Trophoblast cell (in vitro differentiated cells and primary cell): ENCODE measurements around the gene DSTYK.

Experiments
- DNase-seq, 2 donors: peaks; one replicate each; pipeline ENCODE4 v3.0.0-alpha.2; 2016
- H2AFZ ChIP-seq: 2 replicates; pipeline ENCODE4 v1.6.1; 2013; ENCODE audit warnings: low read length, moderate library complexity, mild to moderate bottlenecking; ENCODE audit not compliant: insufficient read depth, poor library complexity
- H2AK5ac ChIP-seq: 2 replicates; pipeline ENCODE4 v1.6.1; 2013; ENCODE audit warnings: mild to moderate bottlenecking, low read length
- H2BK120ac ChIP-seq: 2 replicates; pipeline ENCODE4 v1.6.1; 2013; ENCODE audit warnings: low read length, mild to moderate bottlenecking, moderate library complexity; ENCODE audit not compliant: insufficient read depth, poor library complexity
- H2BK12ac ChIP-seq: 2 replicates; pipeline ENCODE4 v1.6.1; 2013; ENCODE audit warnings: mild to moderate bottlenecking, low read length, moderate library complexity
- H2BK5ac ChIP-seq: 2 replicates; pipeline ENCODE4 v1.6.1; 2013; ENCODE audit warnings: low read length, low read depth, moderate library complexity, mild to moderate bottlenecking; ENCODE audit not compliant: poor library complexity
- H3K14ac ChIP-seq: 2 replicates; pipeline ENCODE4 v1.6.1; 2013; ENCODE audit warnings: mild to moderate bottlenecking, low read length
- H3K18ac ChIP-seq: 2 replicates; pipeline ENCODE4 v1.6.1; 2013; ENCODE audit warnings: mild to moderate bottlenecking, low read length
- H3K23ac ChIP-seq: 2 replicates; pipeline ENCODE4 v1.6.1; 2013; ENCODE audit warnings: low read length
- H3K27ac ChIP-seq: 2 replicates; pipeline ENCODE4 v1.5.1; 2013; ENCODE audit warnings: low read depth, mild to moderate bottlenecking, inconsistent platforms, low read length, moderate library complexity
- H3K27me3 ChIP-seq: 2 replicates; pipeline ENCODE4 v1.6.1; 2013; ENCODE audit warnings: inconsistent platforms, mild to moderate bottlenecking, low read length, moderate library complexity; ENCODE audit not compliant: insufficient read depth
- H3K36me3 ChIP-seq, 2 experiments: 1 replicate in 1 of 2; 2 replicates in 1 of 2; pipeline ENCODE4 v1.6.1; 2013; ENCODE audit warnings: low read length in 2 of 2, mild to moderate bottlenecking in 2 of 2, moderate library complexity in 1 of 2; ENCODE audit not compliant: insufficient read depth in 2 of 2, control insufficient read depth in 1 of 2
- H3K4ac ChIP-seq: 2 replicates; pipeline ENCODE4 v1.6.1; 2013; ENCODE audit warnings: low read depth, mild to moderate bottlenecking, low read length, moderate library complexity
- H3K4me1 ChIP-seq, 2 experiments: 1 replicate in 1 of 2; 2 replicates in 1 of 2; pipeline ENCODE4 v1.6.1; 2013; ENCODE audit warnings: low read length in 2 of 2, mild to moderate bottlenecking in 2 of 2, moderate library complexity in 1 of 2; ENCODE audit not compliant: insufficient read depth in 2 of 2, control insufficient read depth in 1 of 2
- H3K4me2 ChIP-seq: 2 replicates; pipeline ENCODE4 v1.6.1; 2013; ENCODE audit warnings: inconsistent platforms, mild to moderate bottlenecking, low read length, moderate library complexity
- H3K4me3 ChIP-seq: 2 replicates; pipeline ENCODE4 v1.5.1; 2013; ENCODE audit warnings: mild to moderate bottlenecking, low read depth, low read length, inconsistent platforms
- H3K79me1 ChIP-seq: one replicate; pipeline ENCODE4 v1.6.1; 2013; ENCODE audit warnings: low read length
- H3K79me2 ChIP-seq: 2 replicates; pipeline ENCODE4 v1.6.1; 2013; ENCODE audit warnings: low read length, mild to moderate bottlenecking; ENCODE audit not compliant: control insufficient read depth, insufficient read depth, poor library complexity
- H3K9ac ChIP-seq: 2 replicates; pipeline ENCODE4 v1.6.1; 2013; ENCODE audit warnings: mild to moderate bottlenecking, low read length
- H3K9me3 ChIP-seq: 2 replicates; pipeline ENCODE4 v1.6.1; 2013; ENCODE audit warnings: low read depth, mild to moderate bottlenecking, control low read depth, inconsistent platforms, low read length; ENCODE audit not compliant: insufficient read depth
- H4K12ac ChIP-seq: 2 replicates; pipeline ENCODE4 v1.6.1; 2013; ENCODE audit warnings: low read depth, mild to moderate bottlenecking, low read length, moderate library complexity
- H4K8ac ChIP-seq: 2 replicates; pipeline ENCODE4 v1.6.1; 2013; ENCODE audit warnings: low read depth, mild to moderate bottlenecking, low read length, moderate library complexity
- H4K91ac ChIP-seq: one replicate; pipeline ENCODE4 v1.6.1; 2013; ENCODE audit warnings: low read depth, mild to moderate bottlenecking, low read length, moderate library complexity
- whole genome bisulfite sequencing: extraction: QIAGEN DNeasy Blood & Tissue Kit; methylation state at CpG from one replicate; pipeline ENCODE4 v1.1.7; 2013; ENCODE audit warnings: missing lambda C conversion rate; ENCODE audit not compliant: insufficient read length, insufficient coverage; ENCODE audit errors: extremely low coverage; 5-methylcytosine and 5-hydroxymethylcytosine counted together

Gene DSTYK

DNA sequence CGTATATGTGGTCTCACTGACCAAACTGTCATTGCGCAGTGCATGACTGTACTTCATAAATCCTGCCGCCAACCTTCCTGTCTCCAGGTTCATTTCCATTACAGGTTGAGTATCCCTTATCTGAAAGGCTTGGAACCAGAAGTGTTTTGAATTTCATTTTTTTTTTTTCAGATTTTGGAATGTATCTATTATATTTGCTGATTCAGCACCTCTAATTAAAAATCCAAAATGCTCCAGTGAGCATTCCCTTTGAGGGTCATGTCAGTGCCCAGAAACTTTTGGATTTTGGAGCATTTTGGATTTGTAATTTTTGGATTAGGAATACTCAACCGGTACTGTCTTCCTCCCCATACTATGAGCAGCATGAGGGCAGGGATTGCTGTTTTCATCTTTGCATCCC is 59.0 kb downstream of the DSTYK start:
- no CpG with 5 or more reads among the region's 4 CpGs for WGBS
- Histone ChIP-seq H2BK12ac (no peak overlapping the region), H2AK5ac (no peak overlapping the region), H3K9me3 (peaks cover 7% of the 10 kb centered on the region), H3K27me3 (no peaks in the 10 kb centered on the region), H3K27ac (no peak overlapping the region), H3K18ac (no peak overlapping the region), H4K8ac (no peak overlapping the region), H3K79me1 (no peaks in the 10 kb centered on the region), H2BK120ac (no peak overlapping the region), H3K9ac (no peak overlapping the region), H3K36me3 (peaks cover 21 to 27% of the 10 kb centered on the region in 2 experiments), H3K4me2 (no peak overlapping the region), H4K91ac (no peak overlapping the region), H3K4me1 (peaks cover 0 to under 1% of the 10 kb centered on the region in 2 experiments), H3K79me2 (no peaks in the 10 kb centered on the region), H3K23ac (no peak overlapping the region), H2BK5ac (no peak overlapping the region), H3K14ac (no peak overlapping the region), H2AFZ (no peak overlapping the region), H3K4ac (no peak overlapping the region), H3K4me3 (no peak overlapping the region), H4K12ac (no peak overlapping the region)
- DNase-seq, result no peak

GRCh38 chr1:205150651-205151428 is 60.7 kb downstream of the DSTYK start:
- no peak overlapping the region for H2BK12ac ChIP-seq
- no peaks in the 10 kb centered on the region for H3K27me3 ChIP-seq
- no CpG with 5 or more reads among the region's 5 CpGs for WGBS
- no peaks in the 10 kb centered on the region for H3K79me2 ChIP-seq
- H2BK5ac ChIP-seq, result no peak overlapping the region
- peak overlapping the region; percentile 81 for H3K23ac ChIP-seq
- H3K4me3 ChIP-seq, result no peak overlapping the region
- H3K4me1 ChIP-seq, result peaks cover 0 to 2% of the 10 kb centered on the region in 2 experiments
- no peak overlapping the region for H3K14ac ChIP-seq
- H2AK5ac ChIP-seq, result no peak overlapping the region
- no peak for DNase-seq
- H2BK120ac ChIP-seq, result no peak overlapping the region
- H3K18ac ChIP-seq, result no peak overlapping the region
- H4K12ac ChIP-seq, result no peak overlapping the region
- peaks cover 11 to 19% of the 10 kb centered on the region in 2 experiments for H3K36me3 ChIP-seq
- H3K4ac ChIP-seq, result no peak overlapping the region
- H3K9me3 ChIP-seq, result peaks cover 2% of the 10 kb centered on the region
- H3K9ac ChIP-seq, result no peak overlapping the region
- H3K4me2 ChIP-seq, result no peak overlapping the region
- H2AFZ ChIP-seq, result no peak overlapping the region
- no peak overlapping the region for H4K91ac ChIP-seq
- H3K79me1 ChIP-seq, result no peaks in the 10 kb centered on the region
- no peak overlapping the region for H4K8ac ChIP-seq
- H3K27ac ChIP-seq, result no peak overlapping the region

- Histone ChIP-seq H4K91ac (no peak overlapping the region), H3K4me2 (no peak overlapping the region), H3K79me1 (no peaks in the 10 kb centered on the region), H2BK5ac (no peak overlapping the region), H3K27me3 (no peaks in the 10 kb centered on the region), H2AFZ (no peak overlapping the region), H3K36me3 (peaks cover 3 to 11% of the 10 kb centered on the region in 2 experiments), H3K27ac (no peak overlapping the region), H3K14ac (no peak overlapping the region), H2BK12ac (no peak overlapping the region), H3K4me1 (peaks cover 3 to 7% of the 10 kb centered on the region in 2 experiments), H3K23ac (no peak overlapping the region), H3K18ac (no peak overlapping the region), H4K8ac (no peak overlapping the region), H3K9ac (no peak overlapping the region), H3K79me2 (no peaks in the 10 kb centered on the region), H2AK5ac (no peak overlapping the region), H4K12ac (no peak overlapping the region), H3K4ac (no peak overlapping the region), H3K9me3 (no peaks in the 10 kb centered on the region), H3K4me3 (no peak overlapping the region), H2BK120ac (no peak overlapping the region)
- no peak for DNase-seq
- WGBS, result no CpG with 5 or more reads among the region's 6 CpGs
Observed at GRCh38 chr1:205147191-205147835, 64.2 kb downstream of the DSTYK start.

GRCh38 chr1:205144751-205145150 is 66.8 kb downstream of the DSTYK start:
- no peak overlapping the region for H4K12ac ChIP-seq
- no peak overlapping the region for H4K8ac ChIP-seq
- H2AK5ac ChIP-seq, result no peak overlapping the region
- no peak overlapping the region for H2BK5ac ChIP-seq
- DNase-seq, result peak in 1 of 2 donors; percentile 9
- no peak overlapping the region for H3K4me3 ChIP-seq
- no peak overlapping the region for H2BK120ac ChIP-seq
- no peak overlapping the region for H3K4ac ChIP-seq
- no peaks in the 10 kb centered on the region for H3K79me1 ChIP-seq
- H2AFZ ChIP-seq, result no peak overlapping the region
- no peak overlapping the region for H3K9ac ChIP-seq
- no peaks in the 10 kb centered on the region for H3K27me3 ChIP-seq
- WGBS, result no CpG with 5 or more reads among the region's 1 CpG
- no peak overlapping the region for H3K18ac ChIP-seq
- no peak overlapping the region for H3K27ac ChIP-seq
- H3K14ac ChIP-seq, result no peak overlapping the region
- H3K9me3 ChIP-seq, result no peaks in the 10 kb centered on the region
- no peak overlapping the region for H4K91ac ChIP-seq
- H3K79me2 ChIP-seq, result no peaks in the 10 kb centered on the region
- H3K23ac ChIP-seq, result no peak overlapping the region
- no peak overlapping the region for H3K4me2 ChIP-seq
- H3K36me3 ChIP-seq, result peaks cover 2 to 6% of the 10 kb centered on the region in 2 experiments
- H3K4me1 ChIP-seq, result peaks cover 3 to 7% of the 10 kb centered on the region in 2 experiments
- H2BK12ac ChIP-seq, result no peak overlapping the region
